Thoracic aorta (tissue), 2 donors: ENCODE measurements around the gene SNTA1. TPM values are rescaled to one million over a fixed set of nuclear protein-coding genes. Genes with fewer than 3 reads are reported as not detected.

Source experiments
- ATAC-seq: fragments of 150-250 bp; one replicate; pipeline ENCODE4 v1.8.0; 2017; ENCODE audit warnings: low read depth; ENCODE audit not compliant: insufficient number of reproducible peaks, low FRiP score
- DNase-seq: peaks from one replicate; pipeline ENCODE4 v3.0.0-alpha.2; 2020; ENCODE audit warnings: low spot score
- H3K27ac ChIP-seq, 2 donors: fragments of 200-600 bp; sonication (generic); 1 replicate in 1 of 2; 2 replicates in 1 of 2; pipeline ENCODE4 v1.5.1; 2016; ENCODE audit warnings: mild to moderate bottlenecking in 2 of 2, moderate library complexity in 2 of 2
- H3K27me3 ChIP-seq: fragments of 200-600 bp; sonication (generic); replicated peaks from 2 replicates; pipeline ENCODE4 v1.6.0; 2016; ENCODE audit warnings: mild to moderate bottlenecking; ENCODE audit not compliant: insufficient read depth
- H3K36me3 ChIP-seq: fragments of 200-600 bp; sonication (generic); one replicate; pipeline ENCODE4 v1.5.1; 2016
- H3K4me1 ChIP-seq, 2 donors: fragments of 200-600 bp; sonication (generic); 1 replicate in 1 of 2; 2 replicates in 1 of 2; pipeline versions ENCODE4 v1.5.1 to v1.6.0; 2016; ENCODE audit warnings: low read depth in 2 of 2, mild to moderate bottlenecking in 1 of 2; ENCODE audit not compliant: control insufficient read depth in 1 of 2
- H3K4me3 ChIP-seq: fragments of 200-600 bp; sonication (generic); 2 replicates; pipeline ENCODE4 v1.5.1; 2016; ENCODE audit warnings: mild to moderate bottlenecking
- H3K9me3 ChIP-seq: fragments of 200-600 bp; sonication (generic); 2 replicates; pipeline ENCODE4 v1.5.1; 2016
- total RNA-seq, 2 donors: library from RNA; depleted of rRNA; stranded (reverse); fragments of >200 nt; gene quantifications; one replicate each; pipeline versions ENCODE4 v1.1.0 to v1.2.3, GENCODE V29; 2016
- TF ChIP-seq, protein P1 (sequence below): fragments of 200-600 bp; sonication (generic); IDR thresholded peaks from one replicate; pipeline ENCODE4 v1.5.1; 2019; ENCODE audit warnings: antibody characterized with exemption

Gene SNTA1
- total RNA-seq, 2 donors from 2014 or later: 62.6 to 108 TPM

- TF ChIP-seq, protein P1, sequence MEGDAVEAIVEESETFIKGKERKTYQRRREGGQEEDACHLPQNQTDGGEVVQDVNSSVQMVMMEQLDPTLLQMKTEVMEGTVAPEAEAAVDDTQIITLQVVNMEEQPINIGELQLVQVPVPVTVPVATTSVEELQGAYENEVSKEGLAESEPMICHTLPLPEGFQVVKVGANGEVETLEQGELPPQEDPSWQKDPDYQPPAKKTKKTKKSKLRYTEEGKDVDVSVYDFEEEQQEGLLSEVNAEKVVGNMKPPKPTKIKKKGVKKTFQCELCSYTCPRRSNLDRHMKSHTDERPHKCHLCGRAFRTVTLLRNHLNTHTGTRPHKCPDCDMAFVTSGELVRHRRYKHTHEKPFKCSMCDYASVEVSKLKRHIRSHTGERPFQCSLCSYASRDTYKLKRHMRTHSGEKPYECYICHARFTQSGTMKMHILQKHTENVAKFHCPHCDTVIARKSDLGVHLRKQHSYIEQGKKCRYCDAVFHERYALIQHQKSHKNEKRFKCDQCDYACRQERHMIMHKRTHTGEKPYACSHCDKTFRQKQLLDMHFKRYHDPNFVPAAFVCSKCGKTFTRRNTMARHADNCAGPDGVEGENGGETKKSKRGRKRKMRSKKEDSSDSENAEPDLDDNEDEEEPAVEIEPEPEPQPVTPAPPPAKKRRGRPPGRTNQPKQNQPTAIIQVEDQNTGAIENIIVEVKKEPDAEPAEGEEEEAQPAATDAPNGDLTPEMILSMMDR: no peak
- Histone ChIP-seq H3K4me1 (no peaks in the 10 kb centered on the region), H3K27me3 (no peaks in the 10 kb centered on the region), H3K4me3 (no peak overlapping the region), H3K36me3 (peaks cover 24% of the 10 kb centered on the region), H3K27ac (no peak overlapping the region), H3K9me3 (no peaks in the 10 kb centered on the region)
- no peak for ATAC-seq
- DNase-seq: no peak
Observed at GRCh38 chr20:33410081-33410742, 33.4 kb downstream of the SNTA1 start.

DNA sequence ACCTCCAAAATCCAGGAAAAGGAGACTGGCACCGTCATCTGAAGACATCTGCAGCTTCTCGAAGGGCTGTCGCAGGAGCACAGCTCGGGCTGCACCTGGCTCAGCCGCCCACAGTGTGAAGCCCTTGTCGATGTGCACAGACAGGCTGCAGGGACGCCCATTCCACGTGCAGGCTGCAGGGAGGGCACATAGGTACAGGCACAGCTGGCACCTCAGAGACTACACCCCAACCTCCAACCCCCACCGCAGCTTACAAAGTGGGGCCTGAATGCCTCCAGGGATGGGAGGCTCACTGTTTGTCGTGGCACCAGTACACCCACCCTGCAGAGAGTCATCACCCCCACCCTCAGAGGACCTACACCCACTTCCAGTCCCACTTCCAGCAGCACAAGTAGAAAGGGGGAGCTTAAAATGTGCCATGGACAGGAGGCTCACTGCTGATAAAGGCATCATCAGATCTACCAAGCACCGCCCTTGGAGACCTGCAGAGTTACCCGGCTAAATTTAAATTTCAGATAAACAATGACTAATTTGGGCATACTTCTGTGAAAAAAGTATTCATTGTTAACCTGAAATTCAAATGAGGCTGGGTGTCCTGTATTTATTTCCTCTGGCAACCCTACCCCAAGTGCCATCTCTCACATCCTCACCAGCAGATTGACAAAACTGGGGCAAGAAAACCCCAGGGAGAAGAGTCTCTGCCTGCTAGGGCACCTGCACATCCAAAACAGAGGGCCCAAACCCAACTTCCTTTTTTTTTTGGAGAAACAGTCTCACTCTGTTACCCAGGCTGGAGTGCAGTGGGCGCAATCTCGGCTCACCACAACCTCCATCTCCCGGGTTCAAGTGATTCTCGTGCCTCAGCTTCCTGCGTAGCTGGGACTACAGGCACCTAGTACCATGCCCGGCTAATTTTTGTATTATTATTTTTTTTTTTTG is 34.6 kb downstream of the SNTA1 start:
- H3K4me3 ChIP-seq: no peak overlapping the region
- no peak for ATAC-seq
- no peak for DNase-seq
- no peaks in the 10 kb centered on the region for H3K27me3 ChIP-seq
- H3K9me3 ChIP-seq: no peaks in the 10 kb centered on the region
- H3K36me3 ChIP-seq: peaks cover 24% of the 10 kb centered on the region
- no peak overlapping the region for H3K27ac ChIP-seq
- TF ChIP-seq, protein P1: no peak
- no peaks in the 10 kb centered on the region for H3K4me1 ChIP-seq

- no peak for DNase-seq
- Histone ChIP-seq H3K4me3 (no peak overlapping the region), H3K36me3 (peaks cover 24% of the 10 kb centered on the region)
Observed at GRCh38 chr20:33408313-33408712, 35.2 kb downstream of the SNTA1 start.

GRCh38 chr20:33407796-33408195 is 35.8 kb downstream of the SNTA1 start:
- no peak overlapping the region for H3K4me3 ChIP-seq
- no peak for ATAC-seq
- DNase-seq: no peak
- peaks cover 23% of the 10 kb centered on the region for H3K36me3 ChIP-seq
- TF ChIP-seq, protein P1: no peak
- no peak overlapping the region for H3K27ac ChIP-seq
- peaks cover 0 to under 1% of the 10 kb centered on the region in 2 donors for H3K4me1 ChIP-seq
- no peaks in the 10 kb centered on the region for H3K27me3 ChIP-seq
- no peaks in the 10 kb centered on the region for H3K9me3 ChIP-seq

More at GRCh38 chr20:33408313-33408712, 35.2 kb downstream of the SNTA1 start:
- ATAC-seq: no peak
- H3K27ac ChIP-seq: no peak overlapping the region
- no peaks in the 10 kb centered on the region for H3K9me3 ChIP-seq
- TF ChIP-seq, protein P1: no peak
- H3K27me3 ChIP-seq: no peaks in the 10 kb centered on the region
- H3K4me1 ChIP-seq: no peaks in the 10 kb centered on the region

GRCh38 chr20:33407251-33407650 is 36.3 kb downstream of the SNTA1 start:
- H3K4me1 ChIP-seq: peaks cover 0 to 6% of the 10 kb centered on the region in 2 donors
- H3K4me3 ChIP-seq: no peak overlapping the region
- no peaks in the 10 kb centered on the region for H3K9me3 ChIP-seq
- no peaks in the 10 kb centered on the region for H3K27me3 ChIP-seq
- no peak overlapping the region for H3K27ac ChIP-seq
- no peak for ATAC-seq
- peaks cover 18% of the 10 kb centered on the region for H3K36me3 ChIP-seq
- DNase-seq: no peak
- TF ChIP-seq, protein P1: no peak
